ENCODE results near the gene CADM4. TPM values are rescaled to one million over a fixed set of nuclear protein-coding genes. Genes with fewer than 3 reads are reported as not detected.
"Not testable (repeated sequence)": the region's sequence is repeated elsewhere in the genome, so short reads cannot be mapped to it uniquely, and the experiment has no call there.

Gene CADM4
- 13.1 and 13.2 TPM in 2 replicates for total RNA-seq (2014; rRNA removed; shearing (Covaris generic))
- 32.8 and 33.5 TPM in 2 replicates for polyA plus RNA-seq (2015; cell fraction: cytosol; rRNA removed)
- 2.2 and 3.2 TPM in 2 replicates for polyA plus RNA-seq (2015; cell fraction: nucleus; rRNA removed)

DNA sequence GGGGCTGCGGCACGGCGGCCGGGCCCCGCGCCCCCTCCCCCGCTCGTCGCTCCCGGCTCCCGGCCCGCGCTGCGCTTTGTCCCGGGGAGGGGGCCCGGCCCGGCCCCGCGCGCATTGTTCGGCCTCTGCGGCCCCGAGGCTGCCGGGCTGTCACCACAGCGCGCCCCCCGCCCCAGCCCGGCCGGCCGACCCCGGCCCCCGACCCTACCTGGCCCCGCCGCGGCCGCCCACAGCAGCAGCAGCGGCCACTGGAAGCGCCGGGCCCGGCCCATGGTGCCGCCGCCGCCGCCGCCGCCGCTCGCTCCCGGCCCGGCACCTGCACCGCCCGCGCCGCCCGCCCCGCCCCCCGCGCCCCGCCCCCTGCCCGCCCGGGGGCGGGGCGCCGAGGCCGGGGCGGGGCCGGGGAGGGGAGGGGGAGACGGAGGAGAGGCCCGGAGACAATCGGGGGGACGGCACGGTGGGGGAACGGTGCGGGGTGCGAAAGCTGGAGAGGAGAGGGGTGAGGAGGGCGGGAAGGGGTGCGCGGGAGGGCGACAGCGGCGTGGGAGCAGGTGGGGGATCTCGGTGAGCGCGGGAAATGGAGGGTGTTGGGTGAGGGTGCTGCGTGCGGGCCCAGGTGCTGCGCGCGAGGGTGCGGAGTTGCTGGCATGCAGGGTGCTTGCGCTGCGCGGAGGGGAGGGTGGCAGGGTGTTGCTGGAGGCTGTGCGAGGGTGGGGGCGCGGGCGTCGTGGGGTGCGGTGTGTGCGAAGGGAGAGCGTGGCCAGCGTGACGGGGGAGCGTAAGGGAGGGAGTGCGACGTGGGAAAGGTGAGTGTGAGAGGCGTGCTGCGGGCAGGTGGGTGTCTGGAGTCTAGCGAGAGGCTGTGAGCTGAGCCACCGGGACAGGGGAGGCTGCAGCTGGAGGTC lies at the start of gene CADM4:
TSS of gene CADM4 (minus strand) at position 332 of the 905 bp plus-strand sequence. CDS start at position 272, 60 bp downstream.
- in situ Hi-C loops (cut with HindIII; ENCODE audit: low pct_unique_long_range_greater_than_20kb, low sequenced_read_pairs): no loop called here
- no peak for DNase-seq (ENCODE audit: low read depth, low spot score)

DNA sequence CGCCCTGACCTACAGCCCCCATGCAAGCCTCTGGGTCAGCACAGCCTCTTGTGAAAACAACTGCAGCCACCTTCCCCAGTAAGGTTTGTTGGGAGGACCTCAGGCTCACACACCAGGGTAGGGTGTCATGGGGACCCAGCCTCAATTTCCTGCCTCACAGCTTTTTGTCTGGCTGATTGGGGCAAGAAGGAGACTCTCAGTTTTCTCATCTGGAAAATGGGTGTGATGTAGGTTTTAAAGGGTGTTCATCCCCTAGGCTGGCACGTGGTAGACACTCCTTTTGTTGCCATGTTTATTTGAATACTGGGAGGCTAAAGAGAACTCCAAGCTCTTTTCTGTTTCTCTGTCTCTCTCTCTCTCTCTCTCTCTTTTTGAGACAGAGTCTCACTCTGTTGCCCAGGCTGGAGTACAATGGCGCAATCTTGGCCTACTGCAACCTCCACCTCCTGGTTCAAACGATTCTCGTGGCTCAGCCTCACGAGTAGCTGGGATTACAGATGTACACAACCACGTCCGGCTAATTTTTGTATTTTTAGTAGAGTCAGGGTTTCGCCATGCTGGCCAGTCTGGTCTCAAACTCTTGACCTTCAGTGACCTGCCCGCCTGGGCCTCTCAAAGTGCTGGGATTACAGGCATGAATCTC lies 48.5 kb upstream of the CADM4 start:
- in situ Hi-C loops (cut with HindIII; ENCODE audit: low pct_unique_long_range_greater_than_20kb, low sequenced_read_pairs): no loop called here
- no peak for DNase-seq (ENCODE audit: low read depth, low spot score)

DNA sequence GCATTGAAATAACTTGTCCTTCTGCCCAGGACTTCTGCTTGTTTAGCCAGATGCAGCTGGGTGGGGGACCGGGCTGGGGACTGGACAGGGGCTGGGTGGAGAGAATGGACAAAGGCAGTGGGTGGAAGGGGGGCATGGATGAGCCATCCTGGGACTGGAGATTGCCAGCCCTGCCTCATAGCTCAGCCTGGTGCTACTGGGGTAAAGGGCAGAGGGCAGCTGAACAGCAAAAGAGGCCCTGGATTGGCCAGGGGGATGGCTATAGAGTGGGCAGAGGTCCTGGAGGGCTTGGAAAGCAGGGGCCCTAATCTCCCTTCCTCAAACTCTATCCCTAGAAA lies 48.0 kb upstream of the CADM4 start:
- in situ Hi-C loops (cut with HindIII; ENCODE audit: low pct_unique_long_range_greater_than_20kb, low sequenced_read_pairs): no loop called here
- DNase-seq (ENCODE audit: low read depth, low spot score): no peak

GRCh38 chr19:43684326-43684725 lies 44.7 kb upstream of the CADM4 start:
- in situ Hi-C loops (cut with HindIII; ENCODE audit: low pct_unique_long_range_greater_than_20kb, low sequenced_read_pairs): no loop called here

GRCh38 chr19:43683905-43684304 lies 44.3 kb upstream of the CADM4 start:
- in situ Hi-C loops (cut with HindIII; ENCODE audit: low pct_unique_long_range_greater_than_20kb, low sequenced_read_pairs): no loop called here
- DNase-seq (ENCODE audit: low read depth, low spot score): no peak

More at GRCh38 chr19:43684326-43684725, 44.7 kb upstream of the CADM4 start:
- DNase-seq (ENCODE audit: low read depth, low spot score): no peak

GRCh38 chr19:43682824-43683661 lies 43.4 kb upstream of the CADM4 start:
- DNase-seq (ENCODE audit: low read depth, low spot score): no peak

GRCh38 chr19:43682269-43682668 lies 42.6 kb upstream of the CADM4 start:
- DNase-seq (ENCODE audit: low read depth, low spot score); in situ Hi-C loops (cut with HindIII; ENCODE audit: low pct_unique_long_range_greater_than_20kb, low sequenced_read_pairs): not testable (repeated sequence)

More at GRCh38 chr19:43682824-43683661, 43.4 kb upstream of the CADM4 start:
- in situ Hi-C loops (cut with HindIII; ENCODE audit: low pct_unique_long_range_greater_than_20kb, low sequenced_read_pairs): no loop called here

GRCh38 chr19:43681821-43682220 lies 42.2 kb upstream of the CADM4 start:
- in situ Hi-C loops (cut with HindIII; ENCODE audit: low pct_unique_long_range_greater_than_20kb, low sequenced_read_pairs): no loop called here
- DNase-seq (ENCODE audit: low read depth, low spot score): no peak

- in situ Hi-C loops (cut with HindIII; ENCODE audit: low pct_unique_long_range_greater_than_20kb, low sequenced_read_pairs): no loop called here
- DNase-seq (ENCODE audit: low read depth, low spot score): no peak
Measured at GRCh38 chr19:43678512-43679261, 39.0 kb upstream of the CADM4 start.

GRCh38 chr19:43675906-43676305 lies 36.3 kb upstream of the CADM4 start:
- in situ Hi-C loops (cut with HindIII; ENCODE audit: low pct_unique_long_range_greater_than_20kb, low sequenced_read_pairs): no loop called here
- DNase-seq (ENCODE audit: low read depth, low spot score): no peak

- in situ Hi-C loops (cut with HindIII; ENCODE audit: low pct_unique_long_range_greater_than_20kb, low sequenced_read_pairs): no loop called here
- DNase-seq (ENCODE audit: low read depth, low spot score): no peak
Measured at GRCh38 chr19:43675269-43675879, 35.7 kb upstream of the CADM4 start.

- no peak for DNase-seq (ENCODE audit: low read depth, low spot score)
- in situ Hi-C loops (cut with HindIII; ENCODE audit: low pct_unique_long_range_greater_than_20kb, low sequenced_read_pairs): no loop called here
Measured at GRCh38 chr19:43674596-43674995, 34.9 kb upstream of the CADM4 start.

GRCh38 chr19:43674183-43674582 lies 34.5 kb upstream of the CADM4 start:
- in situ Hi-C loops (cut with HindIII; ENCODE audit: low pct_unique_long_range_greater_than_20kb, low sequenced_read_pairs): no loop called here

GRCh38 chr19:43673637-43674036 lies 34.0 kb upstream of the CADM4 start:
- DNase-seq (ENCODE audit: low read depth, low spot score): no peak
- in situ Hi-C loops (cut with HindIII; ENCODE audit: low pct_unique_long_range_greater_than_20kb, low sequenced_read_pairs): no loop called here

More at GRCh38 chr19:43674183-43674582, 34.5 kb upstream of the CADM4 start:
- no peak for DNase-seq (ENCODE audit: low read depth, low spot score)

DNA sequence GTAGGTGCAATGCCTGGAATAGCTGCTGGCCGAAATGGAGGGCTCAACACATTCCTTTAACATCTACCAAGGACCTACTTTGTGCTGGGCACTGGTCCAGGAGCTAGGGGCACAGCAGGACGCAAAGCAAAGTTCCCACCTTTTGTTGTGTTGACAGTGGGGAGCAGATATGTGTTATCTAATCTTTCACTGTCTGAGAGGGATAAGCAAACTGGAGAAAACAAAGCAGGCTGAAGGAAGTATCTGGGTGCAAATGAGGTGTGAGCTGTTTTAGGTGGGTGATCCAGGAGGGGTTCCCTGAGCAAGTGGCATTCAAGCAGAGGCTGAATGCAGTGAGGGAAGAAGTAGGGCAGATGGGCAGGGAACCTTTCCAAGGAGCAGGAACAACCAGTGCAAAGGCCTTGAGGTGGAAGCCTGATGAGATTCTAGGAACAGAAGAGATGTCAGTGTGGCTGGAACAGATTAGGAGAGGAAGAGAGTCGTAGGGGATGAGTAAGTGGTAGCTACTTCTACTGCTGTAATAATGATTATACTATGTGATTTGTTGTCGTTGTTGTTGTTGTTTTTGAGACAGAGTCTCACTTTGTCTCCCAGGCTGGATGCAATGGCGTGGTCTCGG lies 32.5 kb upstream of the CADM4 start:
- no peak for DNase-seq (ENCODE audit: low read depth, low spot score)

GRCh38 chr19:43668406-43669109 lies 28.9 kb upstream of the CADM4 start:
- DNase-seq (ENCODE audit: low read depth, low spot score): peak; percentile 93
- in situ Hi-C loops (cut with HindIII; ENCODE audit: low pct_unique_long_range_greater_than_20kb, low sequenced_read_pairs): no loop called here

More for the DNA sequence above, 32.5 kb upstream of the CADM4 start:
- in situ Hi-C loops (cut with HindIII; ENCODE audit: low pct_unique_long_range_greater_than_20kb, low sequenced_read_pairs): no loop called here

Data from SK-MEL-5 (cell line).